SK-N-MC (cell line): ENCODE measurements around the gene LGI1.

Source experiments
- DNase-seq: peaks from one replicate; pipeline ENCODE4 v3.0.0-alpha.2; 2011; ENCODE audit warnings: low read depth, low spot score
- H3K27ac ChIP-seq: fragments of 200-600 bp; sonication (generic); 2 replicates; pipeline ENCODE4 v1.5.1; 2016; ENCODE audit warnings: mixed run types
- H3K36me3 ChIP-seq: fragments of 200-600 bp; sonication (generic); 2 replicates; pipeline ENCODE4 v1.6.1; 2017; ENCODE audit warnings: antibody characterized with exemption, low read length, mixed read lengths; ENCODE audit not compliant: insufficient read depth
- H3K4me3 ChIP-seq: fragments of 200-600 bp; sonication (generic); 2 replicates; pipeline ENCODE4 v1.5.1; 2016
- H3K9ac ChIP-seq: fragments of 200-600 bp; sonication (generic); 2 replicates; pipeline ENCODE4 v1.8.0; 2017; ENCODE audit warnings: mixed run types, mixed read lengths; ENCODE audit not compliant: insufficient read length
- H3K9me3 ChIP-seq: fragments of 200-600 bp; sonication (generic); 2 replicates; pipeline ENCODE4 v1.6.1; 2017; ENCODE audit warnings: low read depth, mild to moderate bottlenecking, antibody characterized with exemption, low read length, moderate library complexity, mixed read lengths
- EZH2 ChIP-seq: fragments of 200-600 bp; sonication (generic); IDR thresholded peaks from one replicate; pipeline ENCODE4 v1.6.1; 2017; ENCODE audit warnings: antibody characterized with exemption
- FOXP2 ChIP-seq: optimal IDR thresholded peaks from 2 replicates; pipeline ENCODE3; 2011; ENCODE audit warnings: mild to moderate bottlenecking, moderate library complexity; ENCODE audit not compliant: insufficient read depth; ENCODE audit errors: extremely low read length, control extremely low read depth
- POLR2AphosphoS5 ChIP-seq: IDR thresholded peaks from 2 replicates; pipeline ENCODE4 v1.6.1; 2012; ENCODE audit warnings: mild to moderate bottlenecking, low read depth, low read length, borderline replicate concordance

The LGI1 gene

DNA sequence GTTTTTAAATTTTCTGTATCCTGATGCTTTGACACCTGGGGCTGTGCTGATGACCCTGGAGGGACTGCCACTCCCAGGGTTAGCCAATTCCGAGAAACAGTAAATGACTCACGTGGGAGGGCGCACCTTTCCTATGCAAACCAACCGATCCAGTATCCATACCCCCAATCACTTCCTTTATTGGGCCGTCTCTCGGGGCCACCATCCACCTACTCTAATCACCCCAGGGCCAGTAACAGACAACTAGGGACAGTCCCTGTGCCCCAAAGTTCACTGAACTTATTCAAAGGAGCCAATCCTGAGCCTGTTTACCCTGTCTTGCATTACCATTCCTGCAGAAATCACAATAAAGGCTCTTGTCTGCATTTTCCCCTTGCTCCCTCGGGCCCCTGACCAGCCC is 6.6 kb upstream of the LGI1 start:
- TF ChIP-seq POLR2AphosphoS5, result no peak
- no peak for TF ChIP-seq FOXP2
- TF ChIP-seq EZH2, result no peak
- no peak overlapping the region for H3K4me3 ChIP-seq
- no peaks in the 10 kb centered on the region for H3K36me3 ChIP-seq
- no peak overlapping the region for H3K9ac ChIP-seq
- H3K27ac ChIP-seq, result no peak overlapping the region
- H3K9me3 ChIP-seq, result no peaks in the 10 kb centered on the region
- no peak for DNase-seq

DNA sequence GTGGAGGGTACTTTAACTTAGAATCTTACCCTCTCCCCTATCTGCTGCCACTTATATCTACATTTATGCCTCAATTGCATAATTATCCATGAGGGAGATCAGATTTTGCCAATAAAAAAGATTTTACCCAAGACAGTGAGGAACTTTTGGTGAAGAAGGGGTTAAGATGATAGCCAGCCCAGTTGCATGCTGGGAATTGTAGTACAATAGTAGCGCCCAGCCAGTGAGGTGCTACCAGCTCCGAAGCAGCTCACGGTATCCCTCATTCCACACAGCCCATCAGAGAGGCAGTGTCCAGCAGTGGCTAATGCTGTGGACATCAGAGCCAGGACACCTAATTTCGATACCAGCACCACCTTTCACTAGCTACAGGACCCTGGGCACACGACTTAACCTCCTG is 5.9 kb upstream of the LGI1 start:
- Histone ChIP-seq H3K27ac (no peak overlapping the region), H3K9me3 (no peaks in the 10 kb centered on the region), H3K4me3 (no peak overlapping the region), H3K9ac (no peak overlapping the region), H3K36me3 (no peaks in the 10 kb centered on the region)
- TF ChIP-seq POLR2AphosphoS5 (no peak), EZH2 (no peak), FOXP2 (no peak)
- DNase-seq, result no peak

DNA sequence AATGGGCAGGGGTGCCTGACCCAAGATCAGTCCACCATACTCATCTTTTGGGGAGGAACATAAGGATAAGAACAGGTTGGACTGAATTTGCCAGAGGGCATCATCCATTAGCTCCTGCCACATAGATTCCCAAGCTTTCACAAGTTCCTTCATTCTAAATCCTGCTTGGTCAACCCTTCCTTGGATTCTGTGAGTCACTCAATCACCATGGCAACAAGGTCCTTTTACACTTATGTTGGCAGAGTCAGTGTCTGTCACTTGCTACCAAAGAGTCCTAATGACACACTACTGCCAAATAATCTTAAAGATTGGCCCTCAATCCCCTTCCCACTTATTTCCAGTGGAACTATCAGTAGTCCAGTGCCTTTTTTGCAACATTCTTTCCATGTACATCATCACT is 5.0 kb upstream of the LGI1 start:
- TF ChIP-seq FOXP2, result no peak
- TF ChIP-seq EZH2, result no peak
- TF ChIP-seq POLR2AphosphoS5, result no peak
- Histone ChIP-seq H3K9ac (no peak overlapping the region), H3K36me3 (no peaks in the 10 kb centered on the region), H3K27ac (no peak overlapping the region), H3K4me3 (no peak overlapping the region), H3K9me3 (no peaks in the 10 kb centered on the region)
- no peak for DNase-seq

DNA sequence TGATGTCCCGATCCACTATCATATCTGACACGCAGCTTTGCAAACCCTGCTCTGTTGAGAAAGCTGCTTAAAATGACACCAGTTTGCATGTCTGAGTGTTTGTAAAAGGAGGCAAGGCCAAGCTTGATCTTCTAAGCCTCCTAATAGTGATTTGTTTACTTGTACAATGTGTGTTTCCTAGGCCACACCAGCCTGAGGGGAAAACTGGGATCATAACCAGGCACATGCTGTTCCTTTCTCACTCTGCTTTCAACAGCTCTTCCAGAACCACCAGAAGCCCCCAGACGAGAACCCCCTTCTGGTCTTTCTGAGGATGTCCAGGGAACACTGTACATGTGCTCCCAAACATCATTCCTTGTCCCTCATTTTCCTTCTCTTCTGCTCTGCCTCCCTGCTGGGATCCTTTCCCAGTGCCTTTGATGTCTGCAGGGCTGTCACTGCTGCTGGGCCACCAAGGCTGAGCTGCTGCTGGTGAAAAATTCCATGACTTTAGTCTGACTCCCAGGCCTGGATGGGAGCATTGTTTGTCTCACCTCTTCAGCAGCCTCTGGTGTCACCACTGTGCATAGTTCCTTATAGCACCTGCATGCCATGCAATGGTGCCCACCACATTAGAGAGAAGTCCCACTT is 4.0 kb upstream of the LGI1 start:
- no peak for DNase-seq
- Histone ChIP-seq H3K9me3 (no peaks in the 10 kb centered on the region), H3K27ac (no peak overlapping the region), H3K4me3 (no peak overlapping the region), H3K36me3 (no peaks in the 10 kb centered on the region), H3K9ac (no peak overlapping the region)
- TF ChIP-seq FOXP2 (no peak), POLR2AphosphoS5 (no peak), EZH2 (no peak)

DNA sequence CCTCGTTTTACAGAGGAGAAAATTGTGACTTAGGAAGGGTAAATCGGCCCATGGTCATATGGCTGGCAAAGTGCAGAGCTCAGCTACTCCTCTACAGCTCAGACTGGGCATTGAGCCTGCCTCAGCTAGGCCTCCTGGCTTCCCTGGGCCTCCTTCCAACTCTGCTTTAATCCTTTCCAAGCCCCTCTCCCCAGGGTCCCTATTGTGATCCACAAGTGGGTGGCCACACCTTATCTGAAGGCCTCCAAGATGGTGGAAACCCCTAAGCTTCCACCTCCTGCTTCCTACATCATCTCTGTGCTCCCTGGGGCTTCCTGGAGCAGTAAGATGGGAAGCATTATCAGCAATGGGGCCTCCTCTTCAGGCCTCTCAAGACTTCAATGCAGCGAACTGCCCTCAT is 3.0 kb upstream of the LGI1 start:
- no peaks in the 10 kb centered on the region for H3K9me3 ChIP-seq
- no peak overlapping the region for H3K9ac ChIP-seq
- TF ChIP-seq EZH2 (no peak), FOXP2 (no peak), POLR2AphosphoS5 (no peak)
- no peak overlapping the region for H3K27ac ChIP-seq
- DNase-seq, result no peak
- no peak overlapping the region for H3K4me3 ChIP-seq
- H3K36me3 ChIP-seq, result no peaks in the 10 kb centered on the region

DNA sequence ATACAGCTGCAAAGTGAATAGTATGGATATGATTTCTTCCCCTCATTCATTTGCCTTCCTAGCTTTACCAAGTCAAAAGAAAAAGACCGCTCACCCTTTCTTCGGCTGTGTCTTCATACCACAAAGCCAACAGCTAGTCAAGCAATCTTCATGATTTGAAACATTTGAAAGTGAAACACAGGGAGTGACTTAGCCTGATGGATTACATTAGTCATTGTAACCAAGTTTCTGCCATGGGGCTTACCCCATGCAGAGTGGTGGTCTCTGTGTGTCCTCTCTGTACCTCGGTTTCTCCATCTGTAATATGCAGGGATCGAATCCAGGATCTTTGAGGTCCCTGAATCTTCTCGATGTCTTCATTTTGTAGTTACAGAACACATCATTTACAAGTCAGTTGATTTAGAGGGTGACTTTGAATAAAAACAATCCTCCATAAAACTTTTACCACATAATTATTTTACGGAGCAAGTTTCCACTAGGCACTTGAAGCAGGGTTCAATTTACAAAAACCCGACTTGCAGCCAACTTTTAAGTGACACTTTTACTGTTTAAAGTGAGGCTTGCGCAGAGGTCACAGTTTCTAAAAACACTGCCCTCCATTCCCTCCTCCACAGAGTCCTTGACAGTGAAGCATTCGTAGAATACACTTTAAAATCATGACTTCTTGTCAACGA is 2.2 kb upstream of the LGI1 start:
- Histone ChIP-seq H3K36me3 (no peaks in the 10 kb centered on the region), H3K4me3 (no peak overlapping the region), H3K9ac (no peak overlapping the region), H3K27ac (no peak overlapping the region), H3K9me3 (no peaks in the 10 kb centered on the region)
- no peak for TF ChIP-seq FOXP2
- DNase-seq, result no peak

DNA sequence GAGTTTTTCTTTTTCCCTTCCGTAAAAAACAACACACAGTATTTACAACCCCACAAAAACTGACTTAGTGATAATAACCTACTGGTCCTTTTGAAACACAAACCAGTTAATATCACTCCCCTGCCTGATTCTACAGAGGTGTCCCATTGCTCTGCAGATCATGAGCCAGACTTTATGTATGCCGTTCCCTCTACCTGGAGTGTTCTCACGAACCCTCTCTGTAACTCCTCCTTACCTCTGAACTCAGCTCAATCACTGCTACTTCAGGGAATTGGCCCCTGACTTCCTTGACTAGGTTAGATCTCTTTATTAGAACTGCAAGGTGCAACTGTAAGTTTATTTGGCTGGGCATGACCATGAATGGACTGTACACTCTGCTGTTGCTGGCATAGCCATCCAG is 1.6 kb upstream of the LGI1 start:
- TF ChIP-seq FOXP2 (no peak), EZH2 (no peak), POLR2AphosphoS5 (no peak)
- H3K9me3 ChIP-seq, result no peaks in the 10 kb centered on the region
- no peak overlapping the region for H3K9ac ChIP-seq
- no peaks in the 10 kb centered on the region for H3K36me3 ChIP-seq
- no peak overlapping the region for H3K27ac ChIP-seq
- H3K4me3 ChIP-seq, result no peak overlapping the region
- no peak for DNase-seq

DNA sequence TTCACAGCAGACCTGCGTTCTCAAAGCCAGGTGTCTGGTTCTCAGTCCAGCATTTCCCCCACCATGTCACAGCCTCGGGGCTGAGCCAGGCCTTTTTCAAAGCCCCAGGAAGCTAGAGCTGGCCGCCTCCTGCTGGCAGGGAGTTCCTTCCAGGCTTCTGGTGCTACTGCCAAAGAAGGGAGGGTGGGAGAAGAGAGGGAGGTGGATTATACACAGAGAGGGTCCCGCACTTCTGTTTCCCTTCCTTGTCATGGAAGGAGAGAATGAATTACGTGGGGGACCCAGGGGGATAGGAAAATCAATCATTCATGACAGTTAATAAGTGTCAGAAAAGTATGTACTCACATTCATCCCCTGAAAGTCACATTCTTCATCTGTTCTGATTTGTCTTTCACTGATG is 600 bp upstream of the LGI1 start:
- no peak overlapping the region for H3K9ac ChIP-seq
- no peak for TF ChIP-seq POLR2AphosphoS5
- no peak for TF ChIP-seq EZH2
- no peak for TF ChIP-seq FOXP2
- no peak overlapping the region for H3K4me3 ChIP-seq
- H3K27ac ChIP-seq, result no peak overlapping the region
- DNase-seq, result no peak
- no peaks in the 10 kb centered on the region for H3K36me3 ChIP-seq
- no peaks in the 10 kb centered on the region for H3K9me3 ChIP-seq

DNA sequence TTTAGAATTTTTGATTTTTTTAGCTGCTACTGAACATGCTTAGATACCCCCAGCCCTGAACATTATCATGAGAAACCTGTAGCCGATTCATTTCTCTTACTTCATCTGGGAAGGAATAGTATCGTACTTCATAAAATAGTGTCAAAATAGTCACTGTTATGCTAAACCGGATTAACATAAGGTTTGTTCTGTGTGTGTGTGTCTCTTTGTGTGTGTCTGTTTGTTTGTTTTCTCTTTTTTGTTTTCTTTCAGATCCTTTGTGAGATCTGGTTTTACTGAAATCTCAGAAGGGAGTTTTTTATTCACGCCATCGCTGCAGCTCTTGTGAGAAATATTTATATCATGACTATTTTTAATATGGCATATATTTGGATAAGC is 761 bp downstream of the LGI1 start:
- Histone ChIP-seq H3K4me3 (no peak overlapping the region), H3K27ac (no peak overlapping the region), H3K36me3 (no peaks in the 10 kb centered on the region), H3K9ac (no peak overlapping the region), H3K9me3 (no peaks in the 10 kb centered on the region)
- TF ChIP-seq EZH2, result no peak
- no peak for TF ChIP-seq FOXP2
- no peak for DNase-seq
